Mesenchymal stem cell (in vitro differentiated cells and primary cell): ENCODE data around the gene MYO15B.

Source experiments
- DNase-seq: peaks from one replicate; pipeline ENCODE4 v3.0.0-alpha.2; 2013
- H2AFZ ChIP-seq: one replicate; pipeline ENCODE4 v1.6.1; 2013; ENCODE audit warnings: low read depth, mild to moderate bottlenecking, control low read depth, inconsistent platforms, low read length, moderate library complexity
- H2AK5ac ChIP-seq: 2 replicates; pipeline ENCODE4 v1.6.1; 2013; ENCODE audit warnings: low read length, moderate library complexity, mild to moderate bottlenecking, inconsistent platforms; ENCODE audit not compliant: severe bottlenecking
- H2BK120ac ChIP-seq: one replicate; pipeline ENCODE4 v1.6.1; 2013; ENCODE audit warnings: low read depth, mild to moderate bottlenecking, inconsistent platforms, low read length, moderate library complexity
- H2BK12ac ChIP-seq, 2 experiments: one replicate each; pipeline ENCODE4 v1.6.1; 2013; ENCODE audit warnings: inconsistent platforms in 2 of 2, low read length in 2 of 2, mild to moderate bottlenecking in 2 of 2, moderate library complexity in 2 of 2, control low read depth in 1 of 2
- H2BK15ac ChIP-seq: one replicate; pipeline ENCODE4 v1.6.1; 2013; ENCODE audit warnings: mild to moderate bottlenecking, low read depth, inconsistent platforms; ENCODE audit not compliant: poor library complexity, severe bottlenecking
- H2BK5ac ChIP-seq: 2 replicates; pipeline ENCODE4 v1.6.1; 2013; ENCODE audit warnings: low read depth, mild to moderate bottlenecking, low read length, control low read depth, inconsistent platforms; ENCODE audit not compliant: poor library complexity, severe bottlenecking
- H3K14ac ChIP-seq, 2 experiments: one replicate each; pipeline ENCODE4 v1.6.1; 2013; ENCODE audit warnings: inconsistent platforms in 2 of 2, low read length in 2 of 2, control low read depth in 1 of 2, mild to moderate bottlenecking in 1 of 2, moderate library complexity in 1 of 2
- H3K18ac ChIP-seq, 2 experiments: one replicate each; pipeline ENCODE4 v1.6.1; 2013; ENCODE audit warnings: inconsistent platforms in 2 of 2, low read length in 2 of 2, control low read depth in 1 of 2, low read depth in 1 of 2, mild to moderate bottlenecking in 1 of 2
- H3K23ac ChIP-seq, 2 experiments: one replicate each; pipeline ENCODE4 v1.6.1; 2013; ENCODE audit warnings: inconsistent platforms in 2 of 2, low read length in 2 of 2, mild to moderate bottlenecking in 2 of 2, moderate library complexity in 2 of 2, control low read depth in 1 of 2
- H3K27ac ChIP-seq: 2 replicates; pipeline ENCODE4 v1.5.1; 2013; ENCODE audit warnings: mild to moderate bottlenecking, moderate library complexity, low read length, control low read depth, inconsistent platforms; ENCODE audit not compliant: poor library complexity, severe bottlenecking
- H3K27me3 ChIP-seq, 2 experiments: 2 replicates each; pipeline versions ENCODE4 v1.6.1 to v1.7.0; 2013; ENCODE audit warnings: low read length in 2 of 2, mild to moderate bottlenecking in 2 of 2, moderate library complexity in 2 of 2, control low read depth in 1 of 2, inconsistent platforms in 1 of 2; ENCODE audit not compliant: control insufficient read depth in 1 of 2, insufficient read depth in 1 of 2
- H3K36me3 ChIP-seq, 2 experiments: 2 replicates each; pipeline versions ENCODE4 v1.6.1 to v1.7.0; 2013; ENCODE audit warnings: low read length in 2 of 2, control low read depth in 1 of 2, inconsistent platforms in 1 of 2, low read depth in 1 of 2, mild to moderate bottlenecking in 1 of 2; ENCODE audit not compliant: insufficient read depth in 2 of 2, control insufficient read depth in 1 of 2
- H3K4ac ChIP-seq, 2 experiments: one replicate each; pipeline ENCODE4 v1.6.1; 2013; ENCODE audit warnings: inconsistent platforms in 2 of 2, low read length in 2 of 2, mild to moderate bottlenecking in 2 of 2, moderate library complexity in 2 of 2, control low read depth in 1 of 2, low read depth in 1 of 2
- H3K4me1 ChIP-seq: 2 replicates; pipeline ENCODE4 v1.6.1; 2013; ENCODE audit warnings: low read depth, low read length, control low read depth; ENCODE audit not compliant: control insufficient read depth, insufficient read depth
- H3K4me2 ChIP-seq: 2 replicates; pipeline ENCODE4 v1.6.1; 2013; ENCODE audit warnings: low read length, mild to moderate bottlenecking, inconsistent platforms; ENCODE audit not compliant: poor library complexity, severe bottlenecking
- H3K4me3 ChIP-seq, 2 experiments: 2 replicates each; pipeline versions ENCODE4 v1.5.1 to v1.7.0; 2013; ENCODE audit warnings: low read length in 2 of 2, mild to moderate bottlenecking in 2 of 2, control low read depth in 1 of 2, low read depth in 1 of 2; ENCODE audit not compliant: insufficient read depth in 1 of 2
- H3K79me1 ChIP-seq: replicated peaks from 2 replicates; pipeline ENCODE4 v1.6.1; 2013; ENCODE audit warnings: mild to moderate bottlenecking, control low read depth, low read length, inconsistent platforms; ENCODE audit not compliant: poor library complexity, severe bottlenecking
- H3K9ac ChIP-seq: 2 replicates; pipeline ENCODE4 v1.7.0; 2013; ENCODE audit warnings: mild to moderate bottlenecking, low read length, moderate library complexity
- H3K9me3 ChIP-seq: 2 replicates; pipeline ENCODE4 v1.7.0; 2013; ENCODE audit warnings: mild to moderate bottlenecking, low read length; ENCODE audit not compliant: control insufficient read depth
- H4K8ac ChIP-seq: one replicate; pipeline ENCODE4 v1.6.1; 2013; ENCODE audit warnings: inconsistent platforms, mild to moderate bottlenecking, low read length, moderate library complexity
- H4K91ac ChIP-seq: one replicate; pipeline ENCODE4 v1.6.1; 2013; ENCODE audit warnings: mild to moderate bottlenecking, low read length, inconsistent platforms
- WGBS: methylation state at CpG from one replicate; pipeline ENCODE4 v1.1.7; 2013; ENCODE audit warnings: mixed read lengths; 5-methylcytosine and 5-hydroxymethylcytosine counted together

MYO15B gene

DNA sequence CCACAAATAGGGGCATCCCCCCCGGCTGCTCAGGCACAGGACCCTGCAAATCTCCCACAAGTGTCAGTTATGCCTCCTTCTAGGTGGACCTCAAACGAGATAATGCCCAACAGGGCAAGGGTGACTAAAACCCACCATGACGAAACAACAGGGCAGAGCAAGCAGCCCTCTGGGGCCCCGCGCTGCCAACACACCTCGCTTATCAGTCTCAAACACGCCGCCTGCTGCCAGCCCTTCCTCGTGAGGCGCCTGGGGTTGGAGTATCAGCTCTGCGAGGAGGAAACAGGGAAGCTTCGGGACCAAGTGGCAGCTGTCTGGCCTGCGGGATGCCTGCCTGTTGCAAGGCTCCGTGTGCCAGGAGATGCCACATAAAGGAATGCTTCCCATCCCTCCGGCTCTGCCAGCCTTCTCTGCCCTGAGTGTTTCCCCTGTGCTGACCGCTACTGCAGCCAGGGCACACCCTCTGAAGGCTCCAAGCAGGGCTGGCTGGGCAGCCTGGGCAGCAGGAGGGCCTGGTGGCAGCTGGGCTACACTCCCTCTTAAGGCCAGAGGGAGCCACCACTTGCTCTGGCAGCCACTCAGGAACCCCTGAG is 48.1 kb downstream of the MYO15B start:
- H3K9ac ChIP-seq: no peak overlapping the region
- no peak overlapping the region for H3K4ac ChIP-seq
- no peak overlapping the region for H4K8ac ChIP-seq
- WGBS: 91% methylated on average over 16 of the region's 16 CpGs
- H3K18ac ChIP-seq: no peak overlapping the region
- no peak overlapping the region for H3K27ac ChIP-seq
- H4K91ac ChIP-seq: no peak overlapping the region
- H3K27me3 ChIP-seq: no peaks in the 10 kb centered on the region
- H2BK5ac ChIP-seq: no peak overlapping the region
- H3K79me1 ChIP-seq: peaks cover 2% of the 10 kb centered on the region
- H3K36me3 ChIP-seq: peaks cover 0 to 45% of the 10 kb centered on the region in 2 experiments
- peaks cover 39% of the 10 kb centered on the region for H3K4me1 ChIP-seq
- H2AFZ ChIP-seq: no peak overlapping the region
- no peaks in the 10 kb centered on the region for H3K9me3 ChIP-seq
- H2BK15ac ChIP-seq: no peak overlapping the region
- H3K23ac ChIP-seq: no peak overlapping the region
- no peak for DNase-seq
- H2BK120ac ChIP-seq: no peak overlapping the region
- no peak overlapping the region for H3K14ac ChIP-seq
- peak overlapping the region; percentile 12 for H2AK5ac ChIP-seq
- peak overlapping the region in 1 of 2 experiments; percentile 6 for H2BK12ac ChIP-seq
- no peak overlapping the region for H3K4me2 ChIP-seq
- H3K4me3 ChIP-seq: no peak overlapping the region

DNA sequence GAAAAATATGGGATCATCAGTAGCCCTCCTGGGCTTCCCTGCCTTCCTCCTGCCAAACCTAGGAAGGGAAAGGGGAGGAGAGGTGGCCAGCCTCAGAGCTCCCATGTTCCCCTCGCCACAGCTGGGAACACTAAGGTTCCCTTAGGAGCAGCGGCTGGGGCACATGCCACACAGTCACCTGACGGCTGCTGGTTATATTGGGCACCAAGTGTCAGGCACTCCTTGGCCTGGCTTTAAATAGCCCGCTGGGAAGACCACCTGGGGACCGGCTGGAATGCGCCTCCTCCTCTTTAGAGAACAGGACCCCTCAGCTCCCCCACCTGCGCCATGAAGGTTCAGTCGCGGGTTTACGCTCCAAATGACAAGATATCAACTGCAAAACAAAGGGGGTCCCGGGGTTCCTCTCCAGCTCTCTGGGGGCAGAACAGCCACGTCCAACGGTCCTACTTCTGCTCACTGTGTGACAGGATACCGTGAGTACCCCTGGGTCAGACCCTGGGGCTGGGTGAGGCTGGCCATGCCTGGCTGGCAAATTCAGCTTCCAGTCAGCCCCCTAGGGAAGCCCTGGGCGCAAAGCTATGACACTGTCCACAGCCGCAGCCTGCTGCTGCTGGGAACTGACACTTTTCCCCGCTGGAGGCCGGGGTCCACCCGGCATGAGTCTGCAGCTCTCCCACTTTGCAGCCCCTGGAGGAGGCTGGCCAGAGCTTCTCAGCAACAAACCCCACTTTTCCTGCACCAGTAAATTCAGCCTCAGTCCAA is 49.0 kb downstream of the MYO15B start:
- Histone ChIP-seq H3K9me3 (no peaks in the 10 kb centered on the region), H3K18ac (no peak overlapping the region), H3K27ac (no peak overlapping the region), H3K27me3 (no peaks in the 10 kb centered on the region), H2BK5ac (no peak overlapping the region), H2AK5ac (no peak overlapping the region), H3K9ac (no peak overlapping the region), H2BK15ac (no peak overlapping the region), H3K4me2 (no peak overlapping the region), H3K36me3 (peaks cover 0 to 46% of the 10 kb centered on the region in 2 experiments), H3K79me1 (peaks cover 2% of the 10 kb centered on the region), H4K91ac (no peak overlapping the region), H3K4ac (no peak overlapping the region), H2AFZ (no peak overlapping the region), H2BK120ac (no peak overlapping the region), H4K8ac (no peak overlapping the region), H3K4me3 (no peak overlapping the region), H2BK12ac (no peak overlapping the region), H3K4me1 (peaks cover 43% of the 10 kb centered on the region), H3K14ac (no peak overlapping the region), H3K23ac (no peak overlapping the region)
- no peak for DNase-seq
- 93% methylated on average over 19 of the region's 19 CpGs for WGBS

DNA sequence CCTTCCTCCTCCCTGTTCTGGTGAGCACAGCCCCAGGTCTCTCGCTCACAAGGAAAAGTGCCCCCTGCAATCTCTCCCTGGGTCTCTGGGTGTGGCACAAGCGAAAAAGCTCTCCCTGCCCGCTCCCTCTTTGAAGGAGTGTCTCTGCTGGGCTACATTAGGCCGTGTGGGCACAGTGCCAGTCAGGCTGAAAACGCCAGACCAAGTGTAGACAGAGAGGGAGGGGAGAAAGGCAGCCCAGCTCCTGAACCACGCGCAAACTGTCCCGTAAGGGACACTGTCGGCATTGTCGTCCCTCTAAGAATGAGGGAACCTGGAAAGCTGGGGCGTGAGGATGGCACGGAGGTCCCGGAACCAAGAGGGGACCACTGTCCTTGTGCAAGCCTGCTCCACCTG is 49.5 kb downstream of the MYO15B start:
- DNase-seq: no peak
- WGBS: 90% methylated on average over 13 of the region's 13 CpGs
- Histone ChIP-seq H3K14ac (no peak overlapping the region), H3K18ac (no peak overlapping the region), H3K9me3 (no peaks in the 10 kb centered on the region), H2AK5ac (peak overlapping the region; percentile 29), H3K9ac (no peak overlapping the region), H4K91ac (no peak overlapping the region), H2BK5ac (no peak overlapping the region), H2BK120ac (no peak overlapping the region), H3K27ac (no peak overlapping the region), H3K4me1 (peaks cover 46% of the 10 kb centered on the region), H3K4me3 (no peak overlapping the region), H2BK12ac (no peak overlapping the region), H2AFZ (no peak overlapping the region), H3K23ac (no peak overlapping the region), H3K4me2 (no peak overlapping the region), H2BK15ac (no peak overlapping the region), H3K36me3 (peaks cover 0 to 45% of the 10 kb centered on the region in 2 experiments), H3K79me1 (peaks cover 2% of the 10 kb centered on the region), H3K27me3 (no peaks in the 10 kb centered on the region), H4K8ac (no peak overlapping the region), H3K4ac (no peak overlapping the region)

DNA sequence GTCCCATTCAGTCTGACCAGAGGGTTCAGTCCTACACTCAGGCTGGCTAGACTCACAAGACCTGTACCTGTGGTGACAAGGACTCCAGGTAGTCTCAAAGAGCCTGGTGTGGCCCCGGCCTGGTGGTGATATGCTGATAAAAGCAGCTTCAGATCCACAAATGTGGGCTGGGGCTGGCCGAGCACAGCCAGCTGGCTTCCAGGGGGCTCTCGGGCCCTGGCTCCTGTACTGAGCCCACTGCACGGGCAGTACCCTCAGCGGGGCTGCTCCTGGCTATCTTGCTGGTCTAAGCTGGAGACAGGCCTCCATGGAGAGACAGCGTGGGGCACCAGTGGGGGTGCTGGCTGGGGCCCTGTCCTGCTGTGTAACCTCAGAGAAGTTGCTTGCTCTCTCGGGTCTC is 50.0 kb downstream of the MYO15B start:
- no peak overlapping the region for H3K9ac ChIP-seq
- WGBS: 95% methylated on average over 6 of the region's 7 CpGs
- no peak overlapping the region for H4K91ac ChIP-seq
- no peak overlapping the region for H2AFZ ChIP-seq
- peaks cover 0 to 45% of the 10 kb centered on the region in 2 experiments for H3K36me3 ChIP-seq
- H3K4me3 ChIP-seq: no peak overlapping the region
- H2BK12ac ChIP-seq: no peak overlapping the region
- no peak overlapping the region for H3K23ac ChIP-seq
- H2BK5ac ChIP-seq: no peak overlapping the region
- no peak overlapping the region for H3K14ac ChIP-seq
- H2BK15ac ChIP-seq: no peak overlapping the region
- peaks cover 2% of the 10 kb centered on the region for H3K79me1 ChIP-seq
- no peak overlapping the region for H3K18ac ChIP-seq
- H3K4me1 ChIP-seq: peaks cover 44% of the 10 kb centered on the region
- no peaks in the 10 kb centered on the region for H3K27me3 ChIP-seq
- no peak overlapping the region for H3K4ac ChIP-seq
- H3K9me3 ChIP-seq: no peaks in the 10 kb centered on the region
- no peak for DNase-seq
- no peak overlapping the region for H3K27ac ChIP-seq
- H2AK5ac ChIP-seq: no peak overlapping the region
- no peak overlapping the region for H3K4me2 ChIP-seq
- no peak overlapping the region for H2BK120ac ChIP-seq
- H4K8ac ChIP-seq: no peak overlapping the region
